ENCODE measurements around the gene SURF6.
"Not testable (repeated sequence)": the region's sequence is repeated elsewhere in the genome, so short reads cannot be mapped to it uniquely, and the experiment has no call there.

Gene SURF6

DNA sequence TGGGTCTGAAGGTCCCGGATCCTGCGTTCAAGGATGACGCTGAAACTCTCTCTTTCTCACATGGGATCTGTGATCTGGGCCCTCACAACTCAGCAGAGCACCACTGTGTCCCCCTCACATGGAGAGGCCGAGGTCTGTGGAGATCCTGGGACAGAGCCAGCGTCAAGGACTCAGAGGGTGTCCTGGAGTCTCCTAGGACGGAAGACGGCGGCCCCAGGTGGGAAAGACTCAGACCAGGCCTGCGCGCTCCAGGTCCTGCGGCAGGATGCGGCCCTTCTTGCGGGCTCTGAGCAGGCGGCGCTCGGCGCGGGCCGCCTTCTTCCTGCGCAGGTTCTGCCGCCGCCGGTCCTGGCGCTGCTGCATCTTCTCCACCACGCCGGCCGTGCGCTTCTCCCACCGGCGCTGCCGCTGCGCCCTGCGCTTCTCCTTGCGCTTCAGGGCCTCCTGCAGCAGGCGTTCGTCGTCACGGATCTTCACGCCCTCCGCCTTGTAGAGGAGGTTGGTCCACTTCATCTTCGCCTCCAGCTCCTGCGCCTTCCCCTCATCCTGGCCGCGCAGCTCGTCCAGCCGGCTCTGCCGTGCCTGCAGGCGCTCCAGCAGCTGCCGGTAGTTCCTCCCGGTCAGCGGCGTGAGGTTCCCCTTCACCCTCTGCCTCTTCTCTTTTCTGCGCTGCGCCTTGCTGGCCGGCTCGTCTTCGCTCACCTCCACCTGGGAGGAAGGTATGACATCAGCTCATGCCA, 4.2 kb downstream of the SURF6 start:
- Histone ChIP-seq H3K36me3 (ENCODE audit: insufficient read depth, low read depth, low read length) (peaks cover 51% of the 10 kb centered on the region), H3K9me3 (ENCODE audit: insufficient read depth, low read depth, low read length) (no peaks in the 10 kb centered on the region), H3K27ac (ENCODE audit: low read length) (no peak overlapping the region), H3K9ac (ENCODE audit: low read depth, low read length) (no peak overlapping the region), H3K27me3 (ENCODE audit: insufficient read depth, low read length) (no peaks in the 10 kb centered on the region), H3K4me1 (ENCODE audit: insufficient read depth, low read length) (peaks cover 7% of the 10 kb centered on the region; the same call in 1 of the 2 replicates), H3K4me3 (ENCODE audit: low read length) (no peak overlapping the region)

DNA sequence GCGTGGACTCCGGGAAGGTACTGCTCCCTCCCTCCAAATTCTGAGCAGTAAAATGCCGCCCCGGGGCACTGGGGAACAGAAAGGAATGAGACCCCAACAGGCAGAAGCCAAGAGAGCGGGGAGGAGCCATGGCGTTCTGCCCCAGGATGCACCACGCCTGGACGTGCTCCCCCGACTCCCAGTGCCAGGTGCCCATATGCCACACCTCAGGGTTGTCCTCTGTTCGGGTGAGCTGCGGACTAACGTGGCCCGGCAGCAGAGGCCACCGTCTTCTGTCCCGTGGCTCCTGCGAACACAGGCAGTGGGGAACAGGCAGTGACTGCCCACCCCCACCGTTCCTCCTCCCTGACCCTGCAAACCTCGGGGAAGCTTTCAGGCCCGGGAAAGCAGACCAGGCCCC, 4.8 kb downstream of the SURF6 start:
- Histone ChIP-seq H3K27me3 (ENCODE audit: insufficient read depth, low read length) (no peaks in the 10 kb centered on the region), H3K4me3 (ENCODE audit: low read length) (no peak overlapping the region), H3K9me3 (ENCODE audit: insufficient read depth, low read depth, low read length) (no peaks in the 10 kb centered on the region), H3K36me3 (ENCODE audit: insufficient read depth, low read depth, low read length) (peaks cover 51% of the 10 kb centered on the region), H3K27ac (ENCODE audit: low read length) (no peak overlapping the region), H3K9ac (ENCODE audit: low read depth, low read length) (no peak overlapping the region), H3K4me1 (ENCODE audit: insufficient read depth, low read length) (peaks cover 7% of the 10 kb centered on the region; the same call in 1 of the 2 replicates)

DNA sequence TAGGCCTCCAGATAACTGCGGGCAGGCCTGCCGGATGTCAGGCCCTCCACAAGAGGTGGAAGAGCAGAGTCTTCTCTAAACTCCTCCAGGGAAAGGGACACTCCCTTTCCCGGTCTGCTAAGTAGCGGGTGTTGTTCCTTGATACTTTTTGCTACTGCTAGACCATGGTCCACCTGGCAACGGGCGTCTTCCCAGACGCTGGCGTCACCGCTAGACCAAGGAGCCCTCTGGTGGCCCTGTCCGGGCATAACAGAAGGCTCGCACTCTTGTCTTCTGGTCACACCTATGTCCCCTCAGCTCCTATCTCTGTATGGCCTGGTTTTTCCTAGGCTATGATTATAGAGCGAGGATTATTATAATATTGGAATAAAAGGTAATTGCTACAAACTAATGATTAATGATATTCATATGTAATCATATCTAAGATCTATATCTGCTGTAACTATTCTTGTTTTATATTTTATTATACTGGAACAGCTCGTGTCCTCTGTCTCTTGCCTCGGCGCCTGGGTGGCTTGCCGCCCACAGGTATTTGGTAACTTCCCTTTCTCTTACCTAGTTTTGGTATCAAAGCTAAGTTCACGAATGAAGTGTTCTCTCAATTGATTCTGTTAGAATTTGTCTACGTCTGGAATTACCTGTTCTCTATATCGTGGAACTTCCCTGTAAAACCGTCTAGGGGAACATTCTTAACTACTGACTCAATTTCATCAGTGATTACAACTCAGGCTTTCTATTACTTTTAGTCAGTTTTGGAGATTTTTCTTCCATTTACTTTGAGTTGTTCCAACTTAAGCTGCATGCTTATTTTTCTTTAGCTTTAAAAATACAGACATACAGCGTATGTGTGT, 6.5 kb downstream of the SURF6 start:
- not testable (repeated sequence) for H3K27ac ChIP-seq (ENCODE audit: low read length); H3K9ac ChIP-seq (ENCODE audit: low read depth, low read length); H3K4me1 ChIP-seq (ENCODE audit: insufficient read depth, low read length); H3K27me3 ChIP-seq (ENCODE audit: insufficient read depth, low read length); H3K9me3 ChIP-seq (ENCODE audit: insufficient read depth, low read depth, low read length); H3K4me3 ChIP-seq (ENCODE audit: low read length)
- peaks cover 49% of the 10 kb centered on the region for H3K36me3 ChIP-seq (ENCODE audit: insufficient read depth, low read depth, low read length)

DNA sequence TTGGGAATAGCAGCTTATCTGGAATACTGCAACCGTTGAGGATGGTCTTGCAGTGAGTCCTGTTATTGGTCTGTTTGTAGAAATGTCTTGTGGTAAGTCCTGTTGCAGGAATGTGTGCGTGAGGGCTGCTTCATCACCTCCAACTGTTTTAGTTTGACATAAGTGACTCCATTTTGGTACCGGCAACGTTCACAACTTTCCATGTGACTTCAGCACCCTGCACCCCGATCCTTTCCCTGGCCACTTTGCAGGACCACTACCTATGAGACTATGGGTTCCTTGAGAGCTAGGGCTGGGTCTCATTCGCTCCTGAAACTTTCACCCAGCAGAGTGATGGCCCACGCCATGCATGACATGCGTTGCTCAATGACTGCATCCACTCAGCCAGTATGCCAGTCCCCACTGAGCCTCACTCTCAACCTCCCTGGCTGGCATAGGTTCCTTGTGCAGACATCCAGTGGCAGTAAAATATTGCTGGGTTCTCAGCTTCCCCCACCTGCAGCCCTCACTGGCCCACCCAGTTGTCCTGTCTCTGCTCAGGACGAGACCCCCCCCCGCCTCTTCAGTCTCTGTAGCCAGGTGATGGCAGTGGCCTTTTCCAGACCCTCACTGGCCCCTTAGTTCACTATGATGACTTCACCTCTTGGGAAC, 8.0 kb downstream of the SURF6 start:
- H3K36me3 ChIP-seq (ENCODE audit: insufficient read depth, low read depth, low read length) = peaks cover 33% of the 10 kb centered on the region
- no peak overlapping the region for H3K4me3 ChIP-seq (ENCODE audit: low read length)
- no peaks in the 10 kb centered on the region for H3K27me3 ChIP-seq (ENCODE audit: insufficient read depth, low read length)
- H3K9ac ChIP-seq (ENCODE audit: low read depth, low read length) = no peak overlapping the region
- H3K9me3 ChIP-seq (ENCODE audit: insufficient read depth, low read depth, low read length) = peaks cover 14% of the 10 kb centered on the region
- H3K27ac ChIP-seq (ENCODE audit: low read length) = no peak overlapping the region
- no peaks in the 10 kb centered on the region for H3K4me1 ChIP-seq (ENCODE audit: insufficient read depth, low read length)

DNA sequence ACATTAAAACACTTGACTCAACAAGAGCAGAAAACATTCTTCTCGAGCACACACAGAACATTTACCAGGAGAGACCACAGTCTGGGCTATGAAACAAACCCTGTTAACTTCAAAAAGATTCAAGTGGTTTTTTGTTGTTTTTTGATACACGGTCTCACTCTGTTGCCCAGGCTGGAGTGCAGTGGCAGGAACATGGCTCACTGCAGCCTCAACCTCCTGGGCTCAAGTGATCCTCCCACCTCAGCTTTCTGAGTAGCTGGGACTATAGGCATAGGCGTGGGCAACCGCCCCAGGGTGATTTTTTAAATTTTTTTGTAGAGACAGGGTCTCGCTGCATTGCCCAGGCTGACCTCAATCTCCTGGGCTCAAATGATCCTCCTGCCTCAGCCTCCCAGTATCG, 9.0 kb downstream of the SURF6 start:
- H3K27ac ChIP-seq (ENCODE audit: low read length) = not testable (repeated sequence)

DNA sequence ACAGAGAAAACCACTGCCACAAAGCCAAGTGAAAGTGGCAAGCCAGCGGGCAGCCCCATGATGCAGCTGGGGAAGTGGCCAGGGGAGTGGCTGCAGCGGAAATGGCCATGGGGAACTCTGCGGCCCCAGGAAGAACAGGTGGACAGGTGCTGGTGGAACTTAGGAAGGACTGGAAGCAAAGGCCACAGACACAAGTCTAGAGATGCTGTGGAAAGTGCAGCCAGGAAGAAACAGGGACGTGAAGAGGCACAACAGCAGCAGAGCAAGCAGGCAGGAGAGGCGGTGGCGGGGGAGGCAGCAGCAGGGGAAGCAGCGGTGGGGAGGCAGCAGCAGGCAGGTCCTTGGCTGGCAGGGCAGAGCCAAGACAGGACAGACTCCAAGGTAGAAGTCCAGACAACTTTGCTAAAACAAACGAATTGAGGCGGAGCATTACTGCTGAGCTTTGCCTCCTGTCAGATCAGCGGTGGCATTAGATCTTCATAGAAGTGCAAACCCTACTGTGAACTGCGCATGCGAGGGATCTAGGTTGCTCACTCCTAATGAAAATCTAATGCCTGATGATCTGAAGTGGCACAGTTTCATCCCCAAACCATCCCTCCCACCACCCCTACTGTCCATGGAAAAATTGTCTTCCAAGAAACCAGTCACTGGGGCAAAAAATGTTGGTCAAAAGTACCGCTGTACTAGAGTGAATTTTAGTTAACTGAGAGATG, 11.8 kb downstream of the SURF6 start:
- H3K27me3 ChIP-seq (ENCODE audit: insufficient read depth, low read length) = no peaks in the 10 kb centered on the region
- no peak overlapping the region for H3K4me3 ChIP-seq (ENCODE audit: low read length)
- H3K27ac ChIP-seq (ENCODE audit: low read length) = no peak overlapping the region
- no peak overlapping the region for H3K9ac ChIP-seq (ENCODE audit: low read depth, low read length)
- H3K4me1 ChIP-seq (ENCODE audit: insufficient read depth, low read length) = no peaks in the 10 kb centered on the region
- no peaks in the 10 kb centered on the region for H3K36me3 ChIP-seq (ENCODE audit: insufficient read depth, low read depth, low read length)
- peaks cover 14% of the 10 kb centered on the region for H3K9me3 ChIP-seq (ENCODE audit: insufficient read depth, low read depth, low read length)

More for the DNA sequence above, 9.0 kb downstream of the SURF6 start:
- H3K4me1 ChIP-seq (ENCODE audit: insufficient read depth, low read length); H3K4me3 ChIP-seq (ENCODE audit: low read length); H3K27me3 ChIP-seq (ENCODE audit: insufficient read depth, low read length); H3K9ac ChIP-seq (ENCODE audit: low read depth, low read length): not testable (repeated sequence)
- peaks cover 14% of the 10 kb centered on the region for H3K9me3 ChIP-seq (ENCODE audit: insufficient read depth, low read depth, low read length)
- H3K36me3 ChIP-seq (ENCODE audit: insufficient read depth, low read depth, low read length) = peaks cover 24% of the 10 kb centered on the region

DNA sequence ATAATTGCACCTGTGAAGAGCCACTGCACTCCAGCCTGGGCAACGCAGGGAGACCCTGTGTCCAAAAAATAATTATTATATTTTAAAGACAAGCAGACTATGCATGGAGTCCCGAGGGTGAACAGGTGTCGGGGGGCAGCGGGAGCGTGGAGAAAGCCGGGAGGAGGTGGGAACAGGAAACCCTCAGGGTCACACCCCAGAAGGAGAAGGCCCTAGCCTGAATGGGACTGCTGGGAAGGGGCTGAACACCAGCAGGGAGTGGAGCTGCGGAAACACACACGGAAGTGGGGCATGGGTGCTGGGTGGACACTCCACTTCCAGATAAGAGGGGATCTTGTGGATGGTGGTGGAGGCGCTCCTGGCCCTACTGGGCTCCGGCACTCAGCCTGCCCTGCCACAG, 12.8 kb downstream of the SURF6 start:
- Histone ChIP-seq H3K9me3 (ENCODE audit: insufficient read depth, low read depth, low read length) (peaks cover 14% of the 10 kb centered on the region), H3K9ac (ENCODE audit: low read depth, low read length) (no peak overlapping the region), H3K36me3 (ENCODE audit: insufficient read depth, low read depth, low read length) (no peaks in the 10 kb centered on the region), H3K27me3 (ENCODE audit: insufficient read depth, low read length) (no peaks in the 10 kb centered on the region), H3K4me1 (ENCODE audit: insufficient read depth, low read length) (no peaks in the 10 kb centered on the region), H3K4me3 (ENCODE audit: low read length) (no peak overlapping the region), H3K27ac (ENCODE audit: low read length) (no peak overlapping the region)

DNA sequence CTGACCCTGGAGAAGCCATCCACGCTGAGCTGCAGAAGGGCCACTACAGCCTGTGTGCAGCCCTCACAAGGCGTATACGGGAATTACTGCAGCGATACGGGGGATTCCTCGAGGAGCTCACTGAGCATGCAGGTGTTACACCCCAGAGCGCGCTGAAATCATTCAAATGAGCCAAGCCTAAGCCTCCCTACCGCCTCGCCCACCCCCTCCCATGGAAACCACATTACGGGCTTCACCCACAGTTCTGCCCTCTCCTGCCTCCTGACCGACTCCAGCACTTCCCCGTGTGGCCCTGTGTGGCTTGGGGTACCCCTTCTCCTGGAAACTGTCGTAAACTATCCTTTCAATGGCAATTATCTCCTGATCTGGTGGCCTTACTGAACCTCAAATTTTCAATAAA, 13.3 kb downstream of the SURF6 start:
- Histone ChIP-seq H3K27ac (ENCODE audit: low read length) (no peak overlapping the region), H3K36me3 (ENCODE audit: insufficient read depth, low read depth, low read length) (no peaks in the 10 kb centered on the region), H3K4me1 (ENCODE audit: insufficient read depth, low read length) (no peaks in the 10 kb centered on the region), H3K4me3 (ENCODE audit: low read length) (no peak overlapping the region), H3K9ac (ENCODE audit: low read depth, low read length) (no peak overlapping the region), H3K27me3 (ENCODE audit: insufficient read depth, low read length) (no peaks in the 10 kb centered on the region), H3K9me3 (ENCODE audit: insufficient read depth, low read depth, low read length) (peaks cover 14% of the 10 kb centered on the region)

DNA sequence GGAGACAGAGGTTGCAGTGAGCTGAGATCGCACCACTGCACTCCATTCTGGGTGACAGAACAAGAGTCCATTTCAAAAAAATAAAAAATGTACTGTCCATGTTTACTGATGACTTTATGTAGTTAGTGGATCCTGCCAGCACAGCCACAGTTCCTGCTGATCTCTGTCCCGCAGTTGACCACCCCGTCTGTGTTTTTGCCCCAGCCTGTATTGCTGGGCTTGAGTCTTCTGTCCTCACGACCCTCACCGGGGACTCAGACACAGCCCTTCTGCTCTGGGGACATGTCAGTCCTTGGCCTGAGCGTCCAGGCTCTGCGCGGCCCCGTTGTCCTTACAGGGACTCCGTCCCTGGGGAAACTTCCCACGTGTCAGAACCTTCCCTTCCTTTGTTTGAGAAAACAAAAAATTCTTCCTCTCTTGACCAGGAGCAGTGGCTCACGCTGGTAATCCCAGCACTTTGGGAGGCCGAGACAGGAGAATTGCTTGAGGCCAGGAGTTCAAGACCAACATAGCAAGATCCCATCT, 14.5 kb downstream of the SURF6 start:
- H3K4me1 ChIP-seq (ENCODE audit: insufficient read depth, low read length) = no peaks in the 10 kb centered on the region
- no peak overlapping the region for H3K9ac ChIP-seq (ENCODE audit: low read depth, low read length)
- no peaks in the 10 kb centered on the region for H3K27me3 ChIP-seq (ENCODE audit: insufficient read depth, low read length)
- H3K27ac ChIP-seq (ENCODE audit: low read length) = no peak overlapping the region
- H3K4me3 ChIP-seq (ENCODE audit: low read length) = no peak overlapping the region
- no peaks in the 10 kb centered on the region for H3K36me3 ChIP-seq (ENCODE audit: insufficient read depth, low read depth, low read length)
- peaks cover 14% of the 10 kb centered on the region for H3K9me3 ChIP-seq (ENCODE audit: insufficient read depth, low read depth, low read length)

DNA sequence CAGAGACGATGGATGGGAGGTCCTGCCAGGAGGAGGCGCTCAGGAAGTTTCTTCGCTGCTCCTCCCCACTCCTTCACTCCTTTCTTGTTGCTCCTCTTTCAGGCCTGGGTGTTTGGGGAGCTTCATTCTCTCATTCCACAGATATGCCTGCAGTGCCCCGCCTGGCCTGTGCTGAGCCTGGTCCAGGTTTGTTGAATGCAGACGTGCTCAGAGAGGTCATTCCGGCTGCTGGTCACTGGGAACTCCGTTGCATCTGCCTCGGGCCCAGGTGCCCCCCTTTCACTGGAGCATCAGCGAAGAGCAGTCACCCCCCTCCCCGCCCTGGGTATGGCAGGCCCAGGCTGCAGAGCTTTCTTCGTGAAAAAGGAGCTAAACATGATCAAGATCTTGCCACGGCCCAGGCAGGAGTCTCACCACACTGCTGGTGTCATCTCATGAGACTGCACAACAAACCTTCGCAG, 15.5 kb downstream of the SURF6 start:
- Histone ChIP-seq H3K27ac (ENCODE audit: low read length) (no peak overlapping the region), H3K4me1 (ENCODE audit: insufficient read depth, low read length) (no peaks in the 10 kb centered on the region), H3K9me3 (ENCODE audit: insufficient read depth, low read depth, low read length) (peaks cover 14% of the 10 kb centered on the region), H3K36me3 (ENCODE audit: insufficient read depth, low read depth, low read length) (no peaks in the 10 kb centered on the region), H3K9ac (ENCODE audit: low read depth, low read length) (no peak overlapping the region), H3K4me3 (ENCODE audit: low read length) (no peak overlapping the region), H3K27me3 (ENCODE audit: insufficient read depth, low read length) (no peaks in the 10 kb centered on the region)

DNA sequence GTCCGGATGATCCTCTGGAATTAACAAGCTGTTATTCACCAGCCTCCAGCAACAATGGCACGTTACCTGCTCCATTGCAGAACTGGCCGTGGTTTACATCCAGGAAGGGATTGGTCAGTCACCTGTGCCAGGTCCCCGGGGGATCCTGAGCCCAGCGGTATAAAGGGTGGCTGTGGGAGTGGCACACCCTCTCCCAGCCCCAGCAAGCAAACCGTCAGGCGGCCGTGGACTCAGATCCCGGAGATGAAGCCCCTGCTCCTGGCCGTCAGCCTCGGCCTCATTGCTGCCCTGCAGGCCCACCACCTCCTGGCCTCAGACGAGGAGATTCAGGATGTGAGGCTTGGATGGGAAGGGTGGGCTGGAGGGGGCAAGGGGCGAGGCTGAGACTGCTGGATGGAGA, 18.4 kb downstream of the SURF6 start:
- not testable (repeated sequence) for H3K4me1 ChIP-seq (ENCODE audit: insufficient read depth, low read length); H3K9me3 ChIP-seq (ENCODE audit: insufficient read depth, low read depth, low read length); H3K27me3 ChIP-seq (ENCODE audit: insufficient read depth, low read length); H3K4me3 ChIP-seq (ENCODE audit: low read length); H3K36me3 ChIP-seq (ENCODE audit: insufficient read depth, low read depth, low read length); H3K9ac ChIP-seq (ENCODE audit: low read depth, low read length); H3K27ac ChIP-seq (ENCODE audit: low read length)

Data from iPS-20b (cell line).